Neural progenitor cell (in vitro differentiated cells): Measurements from ENCODE around the gene MTCL1. TPM values are rescaled to one million over a fixed set of nuclear protein-coding genes. Genes with fewer than 3 reads are reported as not detected.

Source experiments
- DNase-seq: peaks from one replicate; pipeline ENCODE4 v3.0.0-alpha.2; 2016; ENCODE audit warnings: low spot score
- H2AFZ ChIP-seq: fragments of 200-600 bp; sonication (generic); replicated peaks from 2 replicates; pipeline ENCODE4 v1.6.1; 2016; ENCODE audit warnings: antibody characterized with exemption
- H3F3A ChIP-seq: fragments of 200-600 bp; sonication (generic); 2 replicates; pipeline ENCODE4 v1.6.1; 2016; ENCODE audit warnings: antibody characterized with exemption, low read depth
- H3K27ac ChIP-seq: fragments of 200-600 bp; sonication (generic); 2 replicates; pipeline ENCODE4 v1.5.1; 2016; ENCODE audit warnings: mild to moderate bottlenecking
- H3K27me3 ChIP-seq: fragments of 200-600 bp; sonication (generic); 2 replicates; pipeline ENCODE4 v1.6.1; 2016; ENCODE audit warnings: mild to moderate bottlenecking, moderate library complexity
- H3K36me3 ChIP-seq: fragments of 200-600 bp; sonication (generic); 2 replicates; pipeline ENCODE4 v1.5.1; 2016
- H3K4me1 ChIP-seq: fragments of 200-600 bp; sonication (generic); 2 replicates; pipeline ENCODE4 v1.6.1; 2016; ENCODE audit warnings: mixed run types
- H3K4me2 ChIP-seq: fragments of 200-600 bp; sonication (generic); 2 replicates; pipeline ENCODE4 v1.6.1; 2016
- H3K4me3 ChIP-seq: fragments of 200-600 bp; sonication (generic); 2 replicates; pipeline ENCODE4 v1.5.1; 2016
- H3K79me2 ChIP-seq: fragments of 200-600 bp; sonication (generic); 2 replicates; pipeline ENCODE4 v1.6.1; 2016; ENCODE audit warnings: low read depth
- H3K9ac ChIP-seq: fragments of 200-600 bp; sonication (generic); 2 replicates; pipeline ENCODE4 v1.6.1; 2016
- H3K9me3 ChIP-seq: fragments of 200-600 bp; sonication (generic); 2 replicates; pipeline ENCODE4 v1.5.1; 2016; ENCODE audit warnings: low read depth
- H4K20me1 ChIP-seq: fragments of 200-600 bp; sonication (generic); 2 replicates; pipeline ENCODE4 v1.6.1; 2016; ENCODE audit warnings: low read depth
- H3K27ac Mint-ChIP-seq: 3 replicates; pipeline ENCODE4 v1.8.0; 2021; ENCODE audit warnings: mixed read lengths
- H3K27me3 Mint-ChIP-seq: 2 replicates; pipeline ENCODE4 v1.8.0; 2022; ENCODE audit warnings: low read depth, mild to moderate bottlenecking, inconsistent platforms, moderate library complexity, mixed read lengths; ENCODE audit not compliant: insufficient read depth
- H3K36me3 Mint-ChIP-seq: 3 replicates; pipeline ENCODE4 v1.8.0; 2021; ENCODE audit warnings: mixed read lengths
- H3K4me1 Mint-ChIP-seq: 3 replicates; pipeline ENCODE4 v1.8.0; 2021; ENCODE audit warnings: mixed read lengths
- H3K4me3 Mint-ChIP-seq: 3 replicates; pipeline ENCODE4 v1.8.0; 2021; ENCODE audit warnings: mild to moderate bottlenecking, moderate library complexity, mixed read lengths
- H3K9me3 Mint-ChIP-seq: 3 replicates; pipeline ENCODE4 v1.8.0; 2020; ENCODE audit warnings: mixed read lengths
- EZH2 ChIP-seq: fragments of 200-600 bp; sonication (generic); IDR thresholded peaks from 2 replicates; pipeline ENCODE4 v1.6.1; 2017; ENCODE audit warnings: antibody characterized with exemption, mild to moderate bottlenecking, moderate library complexity
- EZH2phosphoT487 ChIP-seq: fragments of 200-600 bp; sonication (generic); IDR thresholded peaks from 2 replicates; pipeline ENCODE4 v1.6.1; 2017; ENCODE audit warnings: antibody characterized with exemption
- total RNA-seq: library from RNA; depleted of rRNA; stranded (reverse); fragments of >200 nt; gene quantifications from 2 replicates; pipeline ENCODE4 v1.2.3, GENCODE V29; 2015; ENCODE audit warnings: low replicate concordance
- TF ChIP-seq, protein P1 (sequence below): fragments of 200-600 bp; sonication (generic); IDR thresholded peaks from 2 replicates; pipeline ENCODE4 v1.5.1; 2017; ENCODE audit warnings: antibody characterized with exemption, mild to moderate bottlenecking

The MTCL1 gene
- total RNA-seq, 1 donor from 2014 or later: 36.9 TPM

DNA sequence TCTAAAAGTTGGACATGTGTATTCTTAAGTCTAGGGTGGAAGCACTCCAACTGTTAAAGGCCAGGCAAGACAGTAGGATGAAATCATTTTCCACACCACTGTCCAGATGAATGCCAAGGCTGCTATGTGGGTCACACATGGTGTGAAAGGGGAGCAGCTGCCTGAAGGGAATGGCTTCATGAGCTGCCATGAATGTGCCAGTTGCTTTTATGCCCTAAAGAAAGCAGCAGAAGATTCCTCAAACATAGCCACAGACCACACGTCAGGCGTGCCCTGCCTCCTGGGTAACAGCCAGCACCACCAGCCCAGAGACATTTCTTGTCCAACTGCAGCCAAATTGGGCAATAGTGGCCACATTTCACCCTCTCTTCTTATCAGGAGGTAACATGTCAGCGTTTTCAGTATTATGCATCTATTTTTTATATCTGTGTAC lies 130.2 kb downstream of the MTCL1 start:
- Mint-ChIP-seq H3K4me1 (peaks cover 10% of the 10 kb centered on the region), H3K4me3 (no peak overlapping the region), H3K9me3 (peaks cover 10% of the 10 kb centered on the region), H3K27me3 (no peaks in the 10 kb centered on the region), H3K27ac (no peak overlapping the region), H3K36me3 (peaks cover 13% of the 10 kb centered on the region)
- H3F3A ChIP-seq: peaks cover 6% of the 10 kb centered on the region
- H4K20me1 ChIP-seq: no peaks in the 10 kb centered on the region
- no peaks in the 10 kb centered on the region for H3K9me3 ChIP-seq
- no peaks in the 10 kb centered on the region for H3K79me2 ChIP-seq
- H3K4me1 ChIP-seq: no peaks in the 10 kb centered on the region
- no peaks in the 10 kb centered on the region for H3K36me3 ChIP-seq
- no peak overlapping the region for H3K27ac ChIP-seq
- H3K27me3 ChIP-seq: no peaks in the 10 kb centered on the region
- TF ChIP-seq EZH2phosphoT487 (no peak), EZH2 (no peak)
- TF ChIP-seq, protein P1, sequence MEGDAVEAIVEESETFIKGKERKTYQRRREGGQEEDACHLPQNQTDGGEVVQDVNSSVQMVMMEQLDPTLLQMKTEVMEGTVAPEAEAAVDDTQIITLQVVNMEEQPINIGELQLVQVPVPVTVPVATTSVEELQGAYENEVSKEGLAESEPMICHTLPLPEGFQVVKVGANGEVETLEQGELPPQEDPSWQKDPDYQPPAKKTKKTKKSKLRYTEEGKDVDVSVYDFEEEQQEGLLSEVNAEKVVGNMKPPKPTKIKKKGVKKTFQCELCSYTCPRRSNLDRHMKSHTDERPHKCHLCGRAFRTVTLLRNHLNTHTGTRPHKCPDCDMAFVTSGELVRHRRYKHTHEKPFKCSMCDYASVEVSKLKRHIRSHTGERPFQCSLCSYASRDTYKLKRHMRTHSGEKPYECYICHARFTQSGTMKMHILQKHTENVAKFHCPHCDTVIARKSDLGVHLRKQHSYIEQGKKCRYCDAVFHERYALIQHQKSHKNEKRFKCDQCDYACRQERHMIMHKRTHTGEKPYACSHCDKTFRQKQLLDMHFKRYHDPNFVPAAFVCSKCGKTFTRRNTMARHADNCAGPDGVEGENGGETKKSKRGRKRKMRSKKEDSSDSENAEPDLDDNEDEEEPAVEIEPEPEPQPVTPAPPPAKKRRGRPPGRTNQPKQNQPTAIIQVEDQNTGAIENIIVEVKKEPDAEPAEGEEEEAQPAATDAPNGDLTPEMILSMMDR: no peak
- H3K4me3 ChIP-seq: no peak overlapping the region
- no peak overlapping the region for H3K9ac ChIP-seq
- DNase-seq: no peak
- no peak overlapping the region for H3K4me2 ChIP-seq
- H2AFZ ChIP-seq: no peak overlapping the region

DNA sequence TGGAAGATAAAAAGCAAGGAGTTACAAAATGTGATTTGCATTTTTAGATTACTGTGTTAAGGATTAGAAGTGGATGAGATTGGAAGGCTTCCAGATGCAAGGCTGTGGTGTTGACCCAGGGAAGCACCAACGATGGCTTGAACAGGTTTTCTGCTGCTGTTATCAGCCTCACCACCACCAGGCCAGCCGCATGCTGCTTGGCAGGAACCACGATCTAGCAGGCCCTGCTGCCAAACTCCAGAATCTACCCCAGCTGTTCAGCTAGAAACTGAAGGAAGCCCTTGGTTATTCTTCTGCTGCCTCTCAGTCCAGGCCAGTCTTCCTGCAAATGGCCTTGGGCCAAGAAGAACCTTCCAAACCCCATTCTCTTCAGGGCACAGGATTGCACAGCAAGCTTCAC lies 133.9 kb downstream of the MTCL1 start:
- no peaks in the 10 kb centered on the region for H4K20me1 ChIP-seq
- DNase-seq: no peak
- H3K9ac ChIP-seq: no peak overlapping the region
- Mint-ChIP-seq H3K27me3 (peaks cover 4% of the 10 kb centered on the region), H3K36me3 (no peaks in the 10 kb centered on the region), H3K4me3 (no peak overlapping the region), H3K27ac (peak overlapping the region; percentile 27), H3K9me3 (peaks cover 5% of the 10 kb centered on the region), H3K4me1 (peaks cover 9% of the 10 kb centered on the region)
- H3K79me2 ChIP-seq: no peaks in the 10 kb centered on the region
- H3F3A ChIP-seq: peaks cover 6% of the 10 kb centered on the region
- TF ChIP-seq, protein P1: no peak
- TF ChIP-seq EZH2phosphoT487 (no peak), EZH2 (no peak)
- no peaks in the 10 kb centered on the region for H3K9me3 ChIP-seq
- H3K27me3 ChIP-seq: no peaks in the 10 kb centered on the region
- H3K36me3 ChIP-seq: no peaks in the 10 kb centered on the region
- H2AFZ ChIP-seq: no peak overlapping the region
- H3K4me3 ChIP-seq: no peak overlapping the region
- H3K4me2 ChIP-seq: no peak overlapping the region
- H3K27ac ChIP-seq: no peak overlapping the region
- H3K4me1 ChIP-seq: no peaks in the 10 kb centered on the region

DNA sequence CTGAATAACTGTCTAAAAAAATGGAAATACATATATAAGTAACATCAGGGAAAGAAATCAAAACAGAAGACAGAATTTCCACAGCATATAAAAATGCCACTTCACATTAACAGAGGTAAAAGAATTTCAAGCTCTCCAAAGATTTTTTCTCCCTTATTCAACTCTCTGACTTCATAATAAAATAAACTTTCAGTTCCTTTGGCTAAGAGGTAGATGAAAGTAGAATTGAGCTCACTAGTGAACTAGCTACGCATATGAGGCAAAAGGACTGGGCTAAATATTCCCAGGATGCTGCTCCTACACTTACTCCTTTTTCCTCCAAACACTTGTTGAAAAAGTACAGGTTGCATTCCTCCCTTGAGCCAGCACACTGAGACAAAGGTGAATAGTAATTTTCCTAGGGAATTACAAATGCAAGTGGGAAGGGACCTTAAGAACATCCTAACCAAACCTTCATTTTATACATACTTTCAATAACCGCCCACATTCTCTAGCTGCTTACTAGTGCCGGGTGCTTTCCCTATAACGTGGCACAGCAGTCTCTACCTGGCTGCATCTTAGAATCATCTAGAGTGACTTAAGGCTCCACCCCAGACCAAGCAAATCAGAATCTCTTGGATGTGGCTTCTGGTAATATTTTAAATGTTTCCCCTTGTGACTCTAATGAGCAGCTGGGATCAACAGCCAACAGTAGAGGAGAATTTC lies 136.6 kb downstream of the MTCL1 start:
- Histone ChIP-seq H3K9ac (no peak overlapping the region), H2AFZ (no peak overlapping the region), H3K27ac (no peak overlapping the region), H3K27me3 (no peaks in the 10 kb centered on the region), H3K4me2 (no peak overlapping the region), H3K36me3 (no peaks in the 10 kb centered on the region), H3F3A (no peaks in the 10 kb centered on the region), H3K79me2 (no peaks in the 10 kb centered on the region), H3K4me3 (no peak overlapping the region), H3K9me3 (no peaks in the 10 kb centered on the region), H3K4me1 (no peaks in the 10 kb centered on the region), H4K20me1 (no peaks in the 10 kb centered on the region)
- no peak overlapping the region for H3K27ac Mint-ChIP-seq
- DNase-seq: no peak
- no peak overlapping the region for H3K4me3 Mint-ChIP-seq
- H3K36me3 Mint-ChIP-seq: no peaks in the 10 kb centered on the region
- H3K4me1 Mint-ChIP-seq: peaks cover 12% of the 10 kb centered on the region
- TF ChIP-seq EZH2: no peak
- TF ChIP-seq EZH2phosphoT487: no peak
- TF ChIP-seq, protein P1: no peak
- H3K27me3 Mint-ChIP-seq: peaks cover 9% of the 10 kb centered on the region
- peaks cover 4% of the 10 kb centered on the region for H3K9me3 Mint-ChIP-seq
